Astrocyte of the spinal cord (primary cell): Measurements from ENCODE around the gene C2CD2L.

Experiments
- DNase-seq: peaks from one replicate; pipeline ENCODE4 v3.0.0; 2011; ENCODE audit warnings: low read depth, low spot score
- H3K4me3 ChIP-seq: 2 replicates; pipeline ENCODE4 v1.5.1; 2011; ENCODE audit warnings: low read depth, mild to moderate bottlenecking, low read length, moderate library complexity
- in situ Hi-C: cut with HindIII; loops from 2 replicates; pipeline ENCODE4 v1.10.0; 2017; ENCODE audit warnings: low sequenced_read_pairs
- TF ChIP-seq, protein P1 (sequence below): IDR thresholded peaks from 2 replicates; pipeline ENCODE4 v1.5.1; 2012; ENCODE audit warnings: low read depth, mild to moderate bottlenecking, low read length, inconsistent platforms

C2CD2L gene

DNA sequence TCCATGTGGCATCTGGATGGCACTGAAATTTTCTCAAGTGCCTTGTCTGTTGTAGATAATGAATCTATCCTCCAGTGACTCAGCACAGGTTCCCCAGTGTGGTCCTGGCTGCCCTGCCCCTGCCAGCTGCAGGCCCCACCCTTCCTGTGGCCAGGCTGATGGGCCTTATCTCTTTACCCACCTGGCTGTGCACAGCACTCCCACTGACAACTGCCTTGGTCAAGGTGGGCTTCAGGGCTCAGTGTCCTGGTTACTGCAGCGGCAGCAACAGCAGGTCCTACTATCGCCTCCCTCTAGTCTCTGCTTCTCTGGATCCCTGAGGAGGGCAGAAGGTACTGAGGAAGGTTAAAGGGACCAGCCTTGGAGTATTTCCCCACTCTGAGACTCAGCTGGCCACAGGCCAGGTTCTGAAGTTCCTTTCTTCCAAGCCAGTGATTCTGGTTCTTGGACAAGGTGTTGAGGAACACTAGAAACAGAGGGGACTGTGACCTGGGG lies 19.4 kb upstream of the C2CD2L start:
- H3K4me3 ChIP-seq, result no peak overlapping the region
- no peak for DNase-seq
- TF ChIP-seq, protein P1, sequence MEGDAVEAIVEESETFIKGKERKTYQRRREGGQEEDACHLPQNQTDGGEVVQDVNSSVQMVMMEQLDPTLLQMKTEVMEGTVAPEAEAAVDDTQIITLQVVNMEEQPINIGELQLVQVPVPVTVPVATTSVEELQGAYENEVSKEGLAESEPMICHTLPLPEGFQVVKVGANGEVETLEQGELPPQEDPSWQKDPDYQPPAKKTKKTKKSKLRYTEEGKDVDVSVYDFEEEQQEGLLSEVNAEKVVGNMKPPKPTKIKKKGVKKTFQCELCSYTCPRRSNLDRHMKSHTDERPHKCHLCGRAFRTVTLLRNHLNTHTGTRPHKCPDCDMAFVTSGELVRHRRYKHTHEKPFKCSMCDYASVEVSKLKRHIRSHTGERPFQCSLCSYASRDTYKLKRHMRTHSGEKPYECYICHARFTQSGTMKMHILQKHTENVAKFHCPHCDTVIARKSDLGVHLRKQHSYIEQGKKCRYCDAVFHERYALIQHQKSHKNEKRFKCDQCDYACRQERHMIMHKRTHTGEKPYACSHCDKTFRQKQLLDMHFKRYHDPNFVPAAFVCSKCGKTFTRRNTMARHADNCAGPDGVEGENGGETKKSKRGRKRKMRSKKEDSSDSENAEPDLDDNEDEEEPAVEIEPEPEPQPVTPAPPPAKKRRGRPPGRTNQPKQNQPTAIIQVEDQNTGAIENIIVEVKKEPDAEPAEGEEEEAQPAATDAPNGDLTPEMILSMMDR, result no peak
- in situ Hi-C loops, result no loop called here

DNA sequence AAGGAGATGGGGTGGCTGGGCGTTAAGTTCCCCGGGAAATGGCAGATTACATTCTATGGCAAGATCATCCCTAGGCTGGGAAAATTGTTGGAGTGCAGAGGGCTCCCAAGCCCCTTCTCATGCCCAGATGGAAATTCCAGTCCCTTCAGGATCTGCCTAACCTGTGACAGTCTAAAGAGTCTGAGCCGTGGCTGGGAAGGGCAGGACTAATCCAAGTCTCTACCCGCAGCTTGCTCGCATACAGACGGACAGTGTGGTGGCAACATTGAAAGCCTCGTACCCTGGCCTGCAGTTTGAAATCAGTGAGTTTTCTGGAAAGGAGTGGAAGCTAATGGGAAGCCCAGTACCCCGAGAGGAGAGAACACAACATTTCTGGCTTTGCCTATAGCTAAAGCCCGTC lies 18.7 kb upstream of the C2CD2L start:
- TF ChIP-seq, protein P1, result no peak
- in situ Hi-C loops, result no loop called here

DNA sequence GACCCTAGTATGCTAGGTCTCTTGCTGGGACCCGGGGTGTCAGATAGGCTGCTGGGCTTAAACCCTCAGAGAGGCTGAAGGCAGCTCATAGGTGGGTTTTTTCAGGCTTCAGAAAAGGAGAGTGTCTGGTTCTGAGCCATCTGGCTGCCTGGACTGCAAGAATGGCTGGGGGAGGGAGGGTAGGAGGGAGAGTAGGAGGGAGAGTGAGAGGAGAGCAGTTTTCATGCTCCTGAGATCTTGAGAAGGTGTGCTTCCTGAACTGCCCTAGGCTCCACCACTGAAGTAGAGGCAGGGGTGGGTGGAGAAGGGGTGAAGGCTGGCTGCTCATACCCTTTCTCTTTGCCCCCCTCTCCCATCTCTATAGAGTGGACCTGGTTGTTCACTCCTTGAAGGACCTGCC lies 17.8 kb upstream of the C2CD2L start:
- TF ChIP-seq, protein P1, result no peak
- in situ Hi-C loops, result no loop called here

More for the DNA sequence above, 18.7 kb upstream of the C2CD2L start:
- DNase-seq, result no peak
- H3K4me3 ChIP-seq, result no peak overlapping the region

DNA sequence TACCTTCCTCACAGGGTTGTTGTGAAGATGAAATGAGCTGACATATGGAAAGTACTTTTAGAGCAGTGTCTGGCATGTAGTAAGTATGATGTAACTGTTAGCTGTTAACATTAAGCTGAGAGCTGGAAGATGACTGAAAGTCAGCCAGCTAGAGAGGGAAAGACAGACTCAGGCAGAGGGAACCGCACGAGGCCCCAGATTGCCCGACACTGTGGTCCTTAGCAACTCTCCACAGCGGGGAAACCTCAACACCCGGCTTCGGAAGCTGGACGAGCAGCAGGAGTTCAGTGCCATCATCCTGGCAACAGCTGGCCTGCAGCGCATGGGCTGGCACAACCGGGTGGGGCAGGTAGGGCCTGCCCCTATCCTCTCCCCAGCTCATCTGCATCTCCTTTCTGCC lies 16.0 kb upstream of the C2CD2L start:
- DNase-seq, result no peak
- in situ Hi-C loops, result no loop called here
- no peak overlapping the region for H3K4me3 ChIP-seq
- TF ChIP-seq, protein P1, result no peak

More for the DNA sequence above, 17.8 kb upstream of the C2CD2L start:
- no peak for DNase-seq
- no peak overlapping the region for H3K4me3 ChIP-seq

DNA sequence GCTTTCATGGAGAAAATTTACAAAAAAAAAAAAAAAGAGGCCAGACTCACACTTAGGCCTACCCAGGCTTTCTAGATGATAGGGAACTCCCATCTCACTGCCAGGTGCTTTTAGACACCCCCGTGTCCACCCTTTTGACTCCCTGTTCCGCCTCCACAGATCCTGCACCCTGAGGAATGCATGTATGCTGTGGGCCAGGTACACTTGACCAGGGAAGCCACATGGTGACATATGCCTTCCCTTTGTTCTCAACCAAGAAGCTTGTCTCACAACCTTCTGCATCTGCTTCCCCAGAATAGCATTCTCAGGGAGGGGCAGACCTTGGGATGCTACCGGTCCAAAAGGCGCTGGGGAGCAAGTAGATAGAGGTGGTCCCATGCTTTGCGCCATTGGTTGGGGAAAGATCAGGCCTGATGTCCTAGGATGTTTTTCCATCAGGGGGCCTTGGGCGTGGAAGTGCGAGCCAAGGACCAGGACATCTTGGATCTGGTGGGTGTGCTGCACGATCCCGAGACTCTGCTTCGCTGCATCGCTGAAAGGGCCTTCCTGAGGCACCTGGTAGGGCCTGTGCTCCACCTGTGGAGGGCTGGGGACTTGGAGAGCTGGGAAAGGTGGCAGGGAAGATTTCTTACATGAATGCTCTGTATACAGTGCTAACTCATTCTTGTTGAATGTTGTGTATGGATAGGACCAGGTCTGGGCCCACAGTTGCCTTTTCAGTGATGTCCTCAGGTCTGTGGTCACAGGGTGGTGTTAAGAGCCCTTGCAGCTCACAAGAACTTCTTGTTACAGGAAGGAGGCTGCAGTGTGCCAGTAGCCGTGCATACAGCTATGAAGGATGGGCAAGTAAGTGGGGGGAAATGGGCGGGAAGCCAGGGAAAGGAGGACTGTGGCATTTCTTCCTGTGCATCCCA lies 14.9 kb upstream of the C2CD2L start:
- TF ChIP-seq, protein P1, result no peak
- in situ Hi-C loops, result no loop called here
- DNase-seq, result no peak
- H3K4me3 ChIP-seq, result peak overlapping the region; percentile 62

DNA sequence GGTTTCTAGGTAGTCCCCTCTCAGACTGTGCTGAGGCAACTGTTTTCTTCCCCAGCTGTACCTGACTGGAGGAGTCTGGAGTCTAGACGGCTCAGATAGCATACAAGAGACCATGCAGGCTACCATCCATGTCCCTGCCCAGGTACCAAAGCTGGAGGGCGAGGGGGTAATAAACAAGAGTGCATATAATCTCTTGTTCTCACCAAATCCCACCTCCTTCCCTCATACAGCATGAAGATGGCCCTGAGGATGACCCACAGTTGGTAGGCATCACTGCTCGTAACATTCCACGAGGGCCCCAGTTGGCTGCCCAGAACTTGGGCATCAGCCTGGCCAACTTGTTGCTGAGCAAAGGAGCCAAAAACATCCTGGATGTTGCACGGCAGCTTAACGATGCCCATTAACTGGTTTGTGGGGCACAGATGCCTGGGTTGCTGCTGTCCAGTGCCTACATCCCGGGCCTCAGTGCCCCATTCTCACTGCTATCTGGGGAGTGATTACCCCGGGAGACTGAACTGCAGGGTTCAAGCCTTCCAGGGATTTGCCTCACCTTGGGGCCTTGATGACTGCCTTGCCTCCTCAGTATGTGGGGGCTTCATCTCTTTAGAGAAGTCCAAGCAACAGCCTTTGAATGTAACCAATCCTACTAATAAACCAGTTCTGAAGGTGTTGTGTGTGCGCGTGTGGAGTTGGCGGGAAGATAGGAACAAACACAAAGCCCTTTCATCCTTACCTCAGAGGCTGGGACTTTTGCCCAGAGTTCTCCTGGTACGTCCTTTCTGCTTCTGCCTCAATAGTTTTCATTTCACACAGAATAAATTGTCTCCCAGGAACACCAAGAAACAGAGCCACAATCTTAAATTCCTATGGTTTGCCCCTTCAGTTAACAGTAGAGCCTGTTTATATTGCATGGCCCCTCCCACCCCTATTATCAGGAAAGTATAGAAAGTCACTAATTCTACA lies 14.0 kb upstream of the C2CD2L start:
- in situ Hi-C loops, result no loop called here
- DNase-seq, result peak; percentile 56
- H3K4me3 ChIP-seq, result peak overlapping the region; percentile 62
- TF ChIP-seq, protein P1, result no peak
